ENCODE data around the gene LPCAT2. TPM values are rescaled to one million over a fixed set of nuclear protein-coding genes. Genes with fewer than 3 reads are reported as not detected.

Gene LPCAT2
- total and polyA plus RNA-seq, 2 of the 8 experiments (the other 6 are each of a cell fraction or from before 2014, with no cell fraction given), result 2.2 to 10.6 TPM

- TF ChIP-seq SP4 (IDR thresholded peaks at IDR 0.05; ENCODE audit: low read length) (no peak), KDM1A (IDR thresholded peaks at IDR 0.05; ENCODE audit: borderline replicate concordance, low read length) (no peak), EP300 (IDR thresholded peaks at IDR 0.05; ENCODE audit: borderline replicate concordance in 1 of 2, low read depth in 2 of 2, low read length in 2 of 2) (no peak), KDM4A (IDR thresholded peaks at IDR 0.05; ENCODE audit: low read depth, low read length, severe bottlenecking) (peak; percentile 90), HDAC2 (IDR thresholded peaks at IDR 0.05; ENCODE audit: borderline replicate concordance in 1 of 2, low read depth in 2 of 2, low read length in 2 of 2) (peak in 1 of 2 experiments; percentile 30; a peak in 1 of 4 replicates), SIN3A (conservative IDR thresholded peaks at IDR 0.05 in 1 of 2, IDR thresholded peaks at IDR 0.05 in 1 of 2; ENCODE audit: low read depth in 1 of 2, low read length in 2 of 2) (peak in 1 of 2 experiments; percentile 46; a peak in 2 of 4 replicates), TAF7 (optimal IDR thresholded peaks at IDR 0.05; ENCODE audit: borderline replicate concordance, low read depth, low read length) (peak; percentile 57), POLR2AphosphoS5 (IDR thresholded peaks at IDR 0.05; ENCODE audit: low read depth, low read length) (no peak; the same call in 1 of the 2 replicates), TBP (IDR thresholded peaks at IDR 0.05; ENCODE audit: low read depth, low read length) (peak; percentile 80), TEAD4 (IDR thresholded peaks at IDR 0.05; ENCODE audit: low read depth, low read length) (no peak), KDM5A (IDR thresholded peaks at IDR 0.05; ENCODE audit: low read length) (no peak), YY1 (IDR thresholded peaks at IDR 0.05; ENCODE audit: low read depth, low read length) (no peak), JUND (IDR thresholded peaks at IDR 0.05; ENCODE audit: low read length) (no peak)
- TF ChIP-seq, protein P1, sequence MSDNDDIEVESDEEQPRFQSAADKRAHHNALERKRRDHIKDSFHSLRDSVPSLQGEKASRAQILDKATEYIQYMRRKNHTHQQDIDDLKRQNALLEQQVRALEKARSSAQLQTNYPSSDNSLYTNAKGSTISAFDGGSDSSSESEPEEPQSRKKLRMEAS (IDR thresholded peaks at IDR 0.05), result peak; percentile 70
Observed at GRCh38 chr16:55508941-55509931, at the start of gene LPCAT2 (continued).
